ENCODE measurements around the gene ADGRD2. TPM values are rescaled to one million over a fixed set of nuclear protein-coding genes. Genes with fewer than 3 reads are reported as not detected.

Gene ADGRD2
- total and polyA plus RNA-seq, 9 of the 15 experiments (the other 6 are each of a cell fraction or from before 2014, with no cell fraction given): not detected

GRCh38 chr9:124511891-124512805 lies 61.9 kb downstream of the ADGRD2 start (continued):
- TF ChIP-seq BDP1 (IDR thresholded peaks at IDR 0.05; ENCODE audit: insufficient read depth, insufficient read length) (no peak), ZBTB1 (CRISPR knock-in tag; IDR thresholded peaks at IDR 0.05; ENCODE audit: borderline replicate concordance, low read depth) (0 out of 2 replicates have a peak, but pooled peaks have one; percentile 14), ATF4 (CRISPR knock-in tag; IDR thresholded peaks at IDR 0.05) (no peak), HDGF (IDR thresholded peaks at IDR 0.05) (0 out of 2 replicates have a peak, but pooled peaks have one; percentile 61), SPI1 (IDR thresholded peaks at IDR 0.05; ENCODE audit: borderline replicate concordance, low read depth, low read length) (0 out of 2 replicates have a peak, but pooled peaks have one; percentile 12), NCOR1 (IDR thresholded peaks at IDR 0.05) (peak; percentile 59), HOXB6 (CRISPR knock-in tag; IDR thresholded peaks at IDR 0.05; ENCODE audit: borderline replicate concordance) (no peak), POLR3A (IDR thresholded peaks at IDR 0.05; ENCODE audit: borderline replicate concordance, extremely low read depth, insufficient read depth, insufficient read length) (no peak), HCFC1 (IDR thresholded peaks at IDR 0.05; ENCODE audit: low read depth, low read length) (no peak), MCM5 (IDR thresholded peaks at IDR 0.05; ENCODE audit: low read depth) (no peak), ZC3H8 (IDR thresholded peaks at IDR 0.05) (no peak), MXI1 (IDR thresholded peaks at IDR 0.05; ENCODE audit: low read depth, low read length) (no peak), ASH1L (IDR thresholded peaks at IDR 0.05; ENCODE audit: borderline replicate concordance, low read depth, partially characterized antibody) (peak; percentile 36), NELFE (IDR thresholded peaks at IDR 0.05; ENCODE audit: insufficient read depth, insufficient read length) (no peak), LARP7 (IDR thresholded peaks at IDR 0.05) (peak; percentile 85), NBN (IDR thresholded peaks at IDR 0.05; ENCODE audit: low read depth) (0 out of 2 replicates have a peak, but pooled peaks have one; percentile 32), ELF2 (CRISPR knock-in tag; IDR thresholded peaks at IDR 0.05) (no peak), EZH2 (IDR thresholded peaks at IDR 0.05; ENCODE audit: borderline replicate concordance, low read depth, low read length) (no peak)
- TF ChIP-seq, protein P1, sequence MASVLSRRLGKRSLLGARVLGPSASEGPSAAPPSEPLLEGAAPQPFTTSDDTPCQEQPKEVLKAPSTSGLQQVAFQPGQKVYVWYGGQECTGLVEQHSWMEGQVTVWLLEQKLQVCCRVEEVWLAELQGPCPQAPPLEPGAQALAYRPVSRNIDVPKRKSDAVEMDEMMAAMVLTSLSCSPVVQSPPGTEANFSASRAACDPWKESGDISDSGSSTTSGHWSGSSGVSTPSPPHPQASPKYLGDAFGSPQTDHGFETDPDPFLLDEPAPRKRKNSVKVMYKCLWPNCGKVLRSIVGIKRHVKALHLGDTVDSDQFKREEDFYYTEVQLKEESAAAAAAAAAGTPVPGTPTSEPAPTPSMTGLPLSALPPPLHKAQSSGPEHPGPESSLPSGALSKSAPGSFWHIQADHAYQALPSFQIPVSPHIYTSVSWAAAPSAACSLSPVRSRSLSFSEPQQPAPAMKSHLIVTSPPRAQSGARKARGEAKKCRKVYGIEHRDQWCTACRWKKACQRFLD (CRISPR knock-in tag; IDR thresholded peaks at IDR 0.05): no peak
- TF ChIP-seq, protein P2, sequence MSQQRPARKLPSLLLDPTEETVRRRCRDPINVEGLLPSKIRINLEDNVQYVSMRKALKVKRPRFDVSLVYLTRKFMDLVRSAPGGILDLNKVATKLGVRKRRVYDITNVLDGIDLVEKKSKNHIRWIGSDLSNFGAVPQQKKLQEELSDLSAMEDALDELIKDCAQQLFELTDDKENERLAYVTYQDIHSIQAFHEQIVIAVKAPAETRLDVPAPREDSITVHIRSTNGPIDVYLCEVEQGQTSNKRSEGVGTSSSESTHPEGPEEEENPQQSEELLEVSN (IDR thresholded peaks at IDR 0.05; ENCODE audit: borderline replicate concordance in 1 of 2, extremely low read depth in 1 of 2, insufficient read depth in 1 of 2, insufficient read length in 1 of 2, low read depth in 1 of 2, low read length in 1 of 2, poor library complexity in 1 of 2, severe bottlenecking in 1 of 2): peak; percentile 63 to 79
- TF ChIP-seq, protein P3, sequence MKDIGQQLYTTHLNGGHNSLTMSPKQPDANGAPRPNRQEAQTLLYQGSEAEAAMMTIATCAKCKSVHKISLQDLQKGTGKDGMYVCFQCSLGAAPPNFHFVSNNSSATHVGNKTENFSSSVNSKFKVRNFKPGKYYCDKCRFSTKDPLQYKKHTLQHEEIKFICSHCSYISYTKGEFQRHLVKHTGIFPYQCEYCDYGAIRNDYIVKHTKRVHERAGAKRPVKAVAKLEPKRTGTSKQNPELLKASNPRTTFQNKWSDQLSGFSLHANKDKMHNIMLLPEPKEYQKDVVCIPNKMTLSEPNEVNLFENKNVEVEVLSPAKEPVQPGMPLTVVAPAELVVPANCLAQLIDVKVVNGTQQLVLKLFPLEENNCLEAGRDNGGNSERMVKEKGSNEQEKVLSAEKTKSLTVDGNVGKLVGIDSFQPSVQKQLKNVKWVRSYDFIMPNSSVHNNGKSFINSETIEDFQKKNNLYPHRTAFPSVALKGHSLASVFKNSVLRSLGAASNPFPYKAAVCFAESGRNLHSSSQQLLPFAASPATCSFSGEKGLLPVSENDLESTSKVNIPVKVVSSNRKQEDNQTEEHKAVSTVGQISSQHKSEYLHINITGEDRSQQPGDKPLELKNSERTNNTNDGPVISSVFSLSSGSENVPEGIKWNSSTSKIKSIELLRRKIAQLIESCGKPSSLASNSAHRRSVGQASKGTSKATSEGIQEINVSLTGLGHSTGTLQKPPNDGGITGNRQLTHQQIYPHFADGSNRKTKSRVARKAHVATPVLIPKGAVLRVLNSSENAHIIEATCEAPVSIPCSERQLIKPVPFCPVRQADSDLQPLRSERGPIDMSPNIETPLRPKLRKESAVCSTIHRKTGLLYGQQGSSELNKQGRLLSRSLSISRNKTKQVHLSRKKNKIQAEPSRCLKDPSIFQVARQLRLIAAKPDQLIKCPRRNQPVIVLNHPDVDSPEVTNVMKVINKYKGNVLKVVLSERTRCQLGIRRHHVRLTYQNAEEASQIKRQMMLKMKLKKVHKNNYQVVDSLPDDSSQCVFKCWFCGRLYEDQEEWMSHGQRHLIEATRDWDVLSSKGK (CRISPR knock-in tag; IDR thresholded peaks at IDR 0.05): no peak

Data from K562 (cell line).